Umbilical cord (tissue), 2 donors: ENCODE results near the gene C1GALT1. TPM values are rescaled to one million over a fixed set of nuclear protein-coding genes. Genes with fewer than 3 reads are reported as not detected.

Experiments
- DNase-seq: peaks from one replicate; pipeline ENCODE4 v3.0.0-alpha.2; 2015; ENCODE audit warnings: low spot score
- total RNA-seq: library from RNA; depleted of rRNA; stranded (reverse); fragments of >200 nt; gene quantifications from one replicate; pipeline ENCODE4 v1.2.3, GENCODE V29; 2014; ENCODE audit warnings: low replicate concordance; ENCODE audit not compliant: insufficient read depth

C1GALT1 gene
- total RNA-seq, 1 donor from 2014 or later: 27.7 TPM

GRCh38 chr7:7201578-7202374, 19.4 kb downstream of the C1GALT1 start:
- peak; percentile 22 for DNase-seq

DNA sequence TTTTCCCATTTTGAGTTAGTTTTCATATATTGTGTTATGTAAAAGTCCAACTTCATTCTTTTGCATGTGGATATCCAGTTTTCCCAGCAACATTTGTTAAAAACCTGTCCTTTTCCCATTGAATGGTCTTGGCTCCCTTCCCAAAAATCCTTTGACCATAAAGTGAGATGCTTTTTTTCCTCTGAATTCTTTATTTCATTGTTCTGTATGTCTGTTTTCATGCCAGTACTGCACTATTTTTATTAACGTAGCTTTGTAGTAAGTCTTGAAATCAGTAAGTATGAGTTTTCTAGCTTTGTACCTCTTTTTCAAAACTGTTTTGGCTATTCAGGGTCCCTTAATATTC, 20.0 kb downstream of the C1GALT1 start:
- no peak for DNase-seq

GRCh38 chr7:7203813-7204575, 21.6 kb downstream of the C1GALT1 start:
- no peak for DNase-seq

- no peak for DNase-seq
These were observed 25.5 kb downstream of the C1GALT1 start for GRCh38 chr7:7207876-7208275.

DNA sequence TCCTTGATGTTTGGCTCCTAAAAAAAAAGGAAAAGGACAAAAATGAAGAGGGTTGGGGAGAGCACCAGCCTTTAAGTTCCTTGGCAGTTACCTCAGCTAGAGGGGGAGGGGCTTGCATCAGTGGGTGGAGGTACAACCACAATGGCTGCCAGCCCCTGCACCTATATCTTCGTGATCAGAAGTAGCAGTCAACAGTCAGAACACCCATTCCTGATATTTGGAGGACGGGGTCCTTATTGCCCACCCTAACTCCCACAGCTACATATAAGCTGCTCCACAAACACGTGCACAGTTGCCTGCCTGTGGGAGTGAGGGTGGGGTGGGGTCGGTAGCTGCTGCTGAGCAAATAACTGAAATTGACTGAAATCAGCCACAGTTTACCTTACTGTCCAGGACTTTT, 26.2 kb downstream of the C1GALT1 start:
- DNase-seq: no peak

GRCh38 chr7:7209412-7210050, 27.2 kb downstream of the C1GALT1 start:
- no peak for DNase-seq

DNA sequence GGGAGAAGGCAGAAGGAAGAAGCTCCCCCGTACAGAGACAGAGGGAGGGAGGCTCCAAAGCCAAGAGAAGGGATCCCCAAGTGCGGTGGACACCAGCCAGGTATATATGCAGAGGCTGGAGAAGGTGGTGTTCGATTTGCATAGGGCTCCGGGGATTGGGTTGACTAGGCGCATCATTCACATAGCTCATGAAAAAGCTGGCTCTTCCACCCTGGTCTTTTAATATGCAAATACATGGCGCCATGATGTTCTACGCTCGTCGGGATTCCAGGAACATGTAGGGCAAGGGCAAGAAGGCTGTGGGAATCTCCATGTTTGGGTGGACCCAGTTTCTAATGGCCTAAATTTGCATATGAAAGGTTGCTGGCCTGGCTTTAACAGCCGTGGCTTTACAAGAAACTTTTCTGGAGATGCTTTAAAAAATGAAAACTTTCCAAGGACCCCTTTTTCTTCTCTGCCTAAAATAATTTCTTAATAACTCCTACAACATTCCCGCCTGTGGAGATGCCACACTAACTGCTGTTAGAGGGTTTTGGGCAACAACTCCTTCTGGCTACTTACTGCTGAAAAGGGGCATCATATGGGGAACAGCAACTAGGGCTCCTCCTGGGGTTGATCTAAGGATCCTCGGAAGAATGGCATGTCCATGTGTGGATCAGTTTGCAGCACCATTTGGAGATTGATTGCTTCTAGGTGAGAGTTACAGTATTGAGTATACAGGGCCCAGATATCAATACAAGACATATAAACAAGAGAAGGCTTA, 28.3 kb downstream of the C1GALT1 start:
- no peak for DNase-seq

- no peak for DNase-seq
These were observed 30.3 kb downstream of the C1GALT1 start for GRCh38 chr7:7212612-7213011.

- no peak for DNase-seq
These were observed 32.3 kb downstream of the C1GALT1 start for GRCh38 chr7:7214398-7215347.

DNA sequence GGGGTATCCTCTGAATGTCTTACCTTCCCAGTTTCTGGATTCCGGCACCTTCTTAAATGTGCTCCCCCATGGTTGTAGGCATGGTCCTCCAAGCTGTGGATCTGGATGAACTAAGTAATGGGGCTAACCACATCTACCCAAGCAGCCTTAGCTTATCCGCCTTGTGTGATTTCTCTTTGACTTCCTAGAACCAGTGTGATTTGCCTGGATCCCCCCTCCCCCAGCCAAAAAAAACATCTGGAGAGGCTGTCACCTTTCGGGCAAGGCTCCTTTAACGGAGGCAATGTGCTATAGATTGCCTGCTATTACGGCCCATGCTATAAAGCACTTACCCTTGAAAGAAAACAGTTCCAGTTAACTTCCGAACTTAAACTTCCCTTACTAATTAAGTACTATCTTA, 33.9 kb downstream of the C1GALT1 start:
- no peak for DNase-seq

- DNase-seq: no peak
These were observed 36.9 kb downstream of the C1GALT1 start for GRCh38 chr7:7219216-7219615.

GRCh38 chr7:7220821-7221220, 38.5 kb downstream of the C1GALT1 start:
- DNase-seq: no peak

- peak; percentile 55 for DNase-seq
These were observed 39.3 kb downstream of the C1GALT1 start for GRCh38 chr7:7221599-7222038.

- DNase-seq: no peak
These were observed 40.9 kb downstream of the C1GALT1 start for GRCh38 chr7:7223250-7223649.

- DNase-seq: no peak
These were observed 44.1 kb downstream of the C1GALT1 start for GRCh38 chr7:7226407-7226806.

GRCh38 chr7:7228472-7228871, 46.1 kb downstream of the C1GALT1 start:
- DNase-seq: no peak

- no peak for DNase-seq
These were observed 46.6 kb downstream of the C1GALT1 start for GRCh38 chr7:7228967-7229366.

DNA sequence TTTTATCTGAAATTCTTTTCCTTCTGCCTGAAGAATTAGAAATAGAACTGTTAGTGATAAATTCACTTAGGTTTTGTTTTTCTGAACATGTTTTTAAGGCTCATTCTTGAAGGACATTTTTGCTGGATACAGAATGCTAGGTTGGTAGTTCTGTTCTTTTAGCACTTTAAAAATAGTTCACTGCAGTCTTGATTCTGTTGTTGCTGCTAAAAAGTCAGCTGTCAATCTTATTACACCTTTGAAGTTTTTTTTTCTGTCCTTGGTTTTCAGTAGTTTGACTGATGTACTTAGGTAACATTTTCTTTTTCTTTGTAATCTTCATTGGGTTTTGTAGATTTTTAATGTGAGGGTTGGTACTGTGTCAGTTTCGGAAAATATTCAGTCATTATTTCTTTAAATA, 48.7 kb downstream of the C1GALT1 start:
- DNase-seq: no peak

DNA sequence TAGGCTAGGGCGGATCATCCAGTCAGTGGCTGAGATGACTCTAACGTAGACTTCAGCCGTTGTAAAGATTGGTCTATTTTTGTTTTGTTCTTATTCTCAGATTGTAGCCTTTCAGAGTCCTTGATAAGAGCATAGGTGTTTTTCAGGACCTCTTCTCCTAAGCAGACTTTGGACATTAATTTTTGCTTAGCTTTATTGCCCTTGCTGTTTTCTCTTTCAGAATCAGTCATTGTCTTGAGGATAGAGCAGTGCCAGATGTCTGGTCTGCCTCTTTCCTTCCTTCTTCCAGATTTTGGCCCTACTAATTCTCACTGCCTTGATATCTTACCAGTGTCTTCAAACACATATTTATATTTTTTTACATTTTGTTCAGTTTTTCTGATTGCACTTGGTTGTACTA, 49.5 kb downstream of the C1GALT1 start:
- DNase-seq: no peak

DNA sequence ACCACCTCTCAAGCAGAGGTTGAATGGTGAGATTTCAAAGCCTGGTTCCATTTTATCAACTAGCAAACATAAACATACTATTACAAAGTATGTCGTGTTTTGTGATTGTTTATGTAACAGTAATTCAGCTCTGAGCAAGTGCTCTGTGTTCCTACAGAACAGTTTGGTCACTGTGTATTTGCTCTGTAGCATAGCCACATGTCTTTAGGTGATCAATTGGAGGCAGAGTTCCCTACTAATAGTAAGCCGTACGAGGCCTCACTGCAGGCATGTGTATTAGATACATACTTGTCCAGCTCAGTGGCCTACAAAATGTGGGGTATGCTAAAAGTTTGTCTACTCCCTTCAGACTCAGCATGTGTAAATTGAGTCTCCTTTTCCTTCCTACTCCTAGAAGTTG, 53.0 kb downstream of the C1GALT1 start:
- DNase-seq: no peak

DNA sequence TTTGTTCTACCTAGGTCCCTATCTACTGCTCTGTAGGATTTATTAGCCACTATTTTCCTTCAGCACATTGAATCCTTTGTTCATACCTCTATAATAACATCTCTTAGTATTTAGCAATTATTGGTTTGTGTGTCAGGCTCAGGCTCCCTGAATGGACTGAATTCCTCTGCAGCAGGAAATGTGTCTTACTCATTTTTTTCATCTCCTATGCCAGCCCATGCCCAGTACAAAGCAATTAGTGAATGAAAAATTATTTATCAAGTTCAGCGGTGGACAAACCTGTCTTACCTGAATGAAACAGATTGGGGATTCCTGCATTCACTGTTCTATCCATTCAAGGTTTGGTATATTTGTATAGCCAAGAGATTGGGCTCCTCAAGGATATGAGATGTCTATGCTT, 53.7 kb downstream of the C1GALT1 start:
- DNase-seq: peak; percentile 11
